NOMO-1 treated with DMSO at 0.1 percent for 48 hours (cell line): Measurements from ENCODE around the gene DGKG.

ENCODE experiments used
- DNase-seq: peaks from one replicate; lab custom pipeline; 2025; ENCODE audit not compliant: unreplicated experiment; lab: John Stamatoyannopoulos, UW

DGKG gene

GRCh38 chr3:186118692-186119091, 243.3 kb downstream of the DGKG start:
- DNase-seq = no peak

GRCh38 chr3:186117521-186118134, 244.4 kb downstream of the DGKG start:
- no peak for DNase-seq

- DNase-seq = peak; percentile 66
These were observed 246.6 kb downstream of the DGKG start for GRCh38 chr3:186115239-186115996.

GRCh38 chr3:186110975-186111974, 250.8 kb downstream of the DGKG start:
- peak; percentile 69 for DNase-seq

- DNase-seq = no peak
These were observed 251.9 kb downstream of the DGKG start for GRCh38 chr3:186109897-186110803.

GRCh38 chr3:186108941-186109865, 252.8 kb downstream of the DGKG start, which contains the start of gene ETV5:
TSS of gene ETV5 (minus strand) at chr3:186109089. CDS start at chr3:186105868, 3,221 bp downstream.
- peak; percentile 100 for DNase-seq

GRCh38 chr3:186108106-186108940, 253.7 kb downstream of the DGKG start:
- peak; percentile 26 for DNase-seq

GRCh38 chr3:186107215-186108105, 254.6 kb downstream of the DGKG start:
- DNase-seq = peak; percentile 73

GRCh38 chr3:186105543-186105942, 256.5 kb downstream of the DGKG start:
- DNase-seq = peak; percentile 13

GRCh38 chr3:186102687-186103086, 259.3 kb downstream of the DGKG start:
- no peak for DNase-seq

- no peak for DNase-seq
These were observed 261.6 kb downstream of the DGKG start for GRCh38 chr3:186100398-186100797.

GRCh38 chr3:186099178-186099577, 262.9 kb downstream of the DGKG start:
- DNase-seq = no peak

GRCh38 chr3:186098740-186099139, 263.3 kb downstream of the DGKG start:
- no peak for DNase-seq

GRCh38 chr3:186097663-186098451, 264.2 kb downstream of the DGKG start:
- DNase-seq = peak; percentile 7

- DNase-seq = no peak
These were observed 264.7 kb downstream of the DGKG start for GRCh38 chr3:186097317-186097662.
